Spleen (tissue), 7 donors: ENCODE measurements around the gene INF2.

ENCODE experiments used
- CTCF ChIP-seq, 11 experiments: fragments of 200-600 bp in 7 of 11; fragments of 450-650 bp in 4 of 11; sonication (generic) in 4 of 11; IDR thresholded peaks in 8 of 11; conservative IDR thresholded peaks in 3 of 11; 1 replicate in 7 of 11; 2 replicates in 4 of 11; pipeline versions ENCODE4 v1.4.0 to v1.8.0; 2016 to 2021; ENCODE audit warnings: antibody characterized with exemption in 11 of 11, inconsistent platforms in 4 of 11, mild to moderate bottlenecking in 1 of 11
- POLR2AphosphoS5 ChIP-seq, 3 donors: sonication (generic); formaldehyde crosslinking; IDR thresholded peaks; one replicate each; pipeline ENCODE4 v1.5.1; 2017; ENCODE audit warnings: antibody characterized with exemption in 3 of 3
- donor health status: DM: no; HTN: no; CAD: no; lungs with moderate emphysema.
- donor health status: DM: no; HTN: no; CAD: no.
- donor health status: DM: no; HTN: no; CAD: no.

GRCh38 chr14:104677512-104678332 is 11.7 kb upstream of the INF2 start:
- TF ChIP-seq CTCF (IDR thresholded peaks at IDR 0.05 in 8 of 11, conservative IDR thresholded peaks at IDR 0.05 in 3 of 11): no peak
- TF ChIP-seq POLR2AphosphoS5 (IDR thresholded peaks at IDR 0.05): peak; percentile 79 to 90 (median 87)
